Thyroid gland (tissue), 4 donors: Measurements from ENCODE around the gene RGS11.

Source experiments
- POLR2A ChIP-seq, 2 donors: fragments of 450-650 bp; IDR thresholded peaks; one replicate each; pipeline ENCODE4 v1.6.1; 2017; ENCODE audit warnings: antibody characterized with exemption in 2 of 2, mild to moderate bottlenecking in 2 of 2, moderate library complexity in 1 of 2
- TF ChIP-seq, protein P1 (sequence below), 6 experiments: fragments of 200-600 bp in 3 of 6; fragments of 450-650 bp in 3 of 6; sonication (generic) in 3 of 6; IDR thresholded peaks; one replicate each; pipeline ENCODE4 v1.5.1; 2016 to 2019; ENCODE audit warnings: antibody characterized with exemption in 6 of 6, mild to moderate bottlenecking in 2 of 6, inconsistent platforms in 1 of 6, moderate library complexity in 1 of 6

DNA sequence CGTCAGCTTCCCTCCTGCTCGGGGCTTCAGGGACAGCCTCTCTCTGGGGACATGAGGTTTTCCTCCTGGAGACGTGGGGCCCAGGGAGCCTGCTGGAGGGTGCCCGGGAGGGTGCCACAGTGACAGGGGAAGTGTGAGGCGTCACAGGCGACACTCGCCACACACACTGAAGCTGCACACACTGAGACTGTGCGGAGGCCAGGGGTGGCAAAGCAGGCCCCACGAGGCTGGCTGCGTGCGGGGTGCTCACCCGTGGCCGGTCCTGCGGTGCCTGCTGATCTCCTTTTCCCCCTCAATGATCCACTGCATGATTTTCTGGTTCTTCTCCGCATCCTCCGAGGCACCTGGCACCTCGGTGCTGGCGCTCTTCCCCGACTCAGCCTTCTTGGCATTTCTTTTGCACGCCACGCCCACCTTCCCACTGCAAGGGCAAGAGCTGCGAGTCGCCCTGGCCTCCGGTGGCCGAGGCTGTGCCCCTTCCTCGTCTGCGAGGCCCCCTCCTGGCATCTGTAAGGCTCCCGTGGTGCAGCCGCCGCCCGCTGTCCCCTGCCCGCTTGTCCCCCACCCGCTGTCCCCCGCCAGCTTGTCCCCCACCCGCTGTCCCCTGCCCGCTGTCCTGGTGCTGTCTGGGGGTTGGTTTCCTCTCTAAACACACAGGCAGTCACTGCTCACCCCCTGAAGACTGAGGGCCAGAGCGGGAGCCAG is 21.2 kb upstream of the RGS11 start:
- TF ChIP-seq, protein P1, sequence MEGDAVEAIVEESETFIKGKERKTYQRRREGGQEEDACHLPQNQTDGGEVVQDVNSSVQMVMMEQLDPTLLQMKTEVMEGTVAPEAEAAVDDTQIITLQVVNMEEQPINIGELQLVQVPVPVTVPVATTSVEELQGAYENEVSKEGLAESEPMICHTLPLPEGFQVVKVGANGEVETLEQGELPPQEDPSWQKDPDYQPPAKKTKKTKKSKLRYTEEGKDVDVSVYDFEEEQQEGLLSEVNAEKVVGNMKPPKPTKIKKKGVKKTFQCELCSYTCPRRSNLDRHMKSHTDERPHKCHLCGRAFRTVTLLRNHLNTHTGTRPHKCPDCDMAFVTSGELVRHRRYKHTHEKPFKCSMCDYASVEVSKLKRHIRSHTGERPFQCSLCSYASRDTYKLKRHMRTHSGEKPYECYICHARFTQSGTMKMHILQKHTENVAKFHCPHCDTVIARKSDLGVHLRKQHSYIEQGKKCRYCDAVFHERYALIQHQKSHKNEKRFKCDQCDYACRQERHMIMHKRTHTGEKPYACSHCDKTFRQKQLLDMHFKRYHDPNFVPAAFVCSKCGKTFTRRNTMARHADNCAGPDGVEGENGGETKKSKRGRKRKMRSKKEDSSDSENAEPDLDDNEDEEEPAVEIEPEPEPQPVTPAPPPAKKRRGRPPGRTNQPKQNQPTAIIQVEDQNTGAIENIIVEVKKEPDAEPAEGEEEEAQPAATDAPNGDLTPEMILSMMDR (IDR thresholded peaks at IDR 0.05), result no peak
- no peak for TF ChIP-seq POLR2A (IDR thresholded peaks at IDR 0.05)
